GM18498 (cell line): ENCODE results near the gene PRSS38.

Experiments used
- ATAC-seq: cut with Tn5 transposase; IDR thresholded peaks from one replicate; pipeline ENCODE4 v1.9.1; 2021; ENCODE audit warnings: mild to moderate bottlenecking, moderate library complexity; ENCODE audit not compliant: unreplicated experiment

Gene PRSS38

DNA sequence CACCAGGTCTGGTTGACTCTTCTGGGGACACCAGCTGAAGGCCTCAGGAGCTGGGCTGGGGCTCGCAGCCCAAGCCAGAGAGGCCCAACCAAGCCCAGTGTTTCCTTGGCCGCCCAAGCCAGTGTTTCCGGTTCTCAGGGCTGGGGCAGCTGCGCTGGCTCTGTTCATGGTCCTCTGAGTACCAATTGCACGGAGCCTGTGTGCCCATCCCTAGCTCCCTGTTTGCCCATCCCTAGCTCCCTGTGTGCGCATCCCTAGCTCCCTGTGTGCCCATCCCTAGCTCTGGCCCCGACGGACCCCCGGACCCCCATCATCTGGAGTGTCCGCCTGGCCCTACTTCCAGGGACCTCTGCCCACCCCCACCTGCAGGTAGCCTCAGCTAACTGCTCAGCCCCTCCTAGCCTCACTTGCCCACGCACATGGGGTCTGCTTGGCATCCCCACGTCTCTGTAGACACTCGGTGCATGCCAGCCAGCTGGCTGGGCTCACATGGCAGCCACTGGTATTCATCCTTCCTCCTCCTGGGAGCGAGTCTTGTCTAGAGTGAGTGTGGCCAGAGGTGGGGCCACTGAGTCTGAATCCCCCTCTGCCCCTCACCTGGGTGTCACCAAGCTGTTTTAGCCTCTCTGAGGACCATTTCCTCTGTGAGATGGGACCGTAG is 68.3 kb downstream of the PRSS38 start:
- no peak for ATAC-seq

DNA sequence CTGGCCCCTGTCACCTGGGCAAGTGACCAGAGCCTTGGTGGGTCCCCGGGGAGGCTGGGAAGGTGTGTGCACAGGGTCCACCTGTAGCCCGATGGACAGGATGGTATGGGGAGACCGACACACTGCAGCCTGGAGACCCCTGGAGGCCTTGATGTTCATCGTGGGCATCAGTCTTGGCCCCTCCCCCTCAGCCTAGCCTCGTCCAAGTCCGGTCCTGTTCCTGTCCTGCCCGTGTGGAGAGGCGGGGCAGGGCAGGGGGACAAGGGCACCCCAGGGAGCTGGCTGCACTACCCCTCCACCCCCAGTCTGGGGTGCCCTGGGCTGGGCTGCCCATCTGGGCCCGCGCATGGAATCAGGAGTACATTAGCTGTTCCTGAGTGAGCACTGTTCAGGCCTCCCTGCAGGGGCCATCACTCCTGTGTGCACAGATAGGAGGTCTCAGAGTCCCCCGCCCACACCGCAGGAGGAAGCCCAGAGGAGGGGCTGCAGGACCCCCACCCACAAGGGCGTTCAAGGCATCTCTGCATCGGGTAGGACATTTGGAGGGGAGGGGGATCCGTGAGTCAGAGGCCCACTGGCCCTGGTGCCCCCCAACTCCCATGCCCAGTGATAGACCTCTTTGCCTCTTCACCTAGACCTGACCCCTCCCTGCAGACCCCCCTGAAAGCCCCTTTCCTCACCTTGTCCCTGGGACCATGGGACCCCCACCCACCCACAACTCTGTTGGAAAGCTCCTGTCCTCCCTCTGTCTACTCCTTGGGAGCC is 69.1 kb downstream of the PRSS38 start:
- no peak for ATAC-seq

DNA sequence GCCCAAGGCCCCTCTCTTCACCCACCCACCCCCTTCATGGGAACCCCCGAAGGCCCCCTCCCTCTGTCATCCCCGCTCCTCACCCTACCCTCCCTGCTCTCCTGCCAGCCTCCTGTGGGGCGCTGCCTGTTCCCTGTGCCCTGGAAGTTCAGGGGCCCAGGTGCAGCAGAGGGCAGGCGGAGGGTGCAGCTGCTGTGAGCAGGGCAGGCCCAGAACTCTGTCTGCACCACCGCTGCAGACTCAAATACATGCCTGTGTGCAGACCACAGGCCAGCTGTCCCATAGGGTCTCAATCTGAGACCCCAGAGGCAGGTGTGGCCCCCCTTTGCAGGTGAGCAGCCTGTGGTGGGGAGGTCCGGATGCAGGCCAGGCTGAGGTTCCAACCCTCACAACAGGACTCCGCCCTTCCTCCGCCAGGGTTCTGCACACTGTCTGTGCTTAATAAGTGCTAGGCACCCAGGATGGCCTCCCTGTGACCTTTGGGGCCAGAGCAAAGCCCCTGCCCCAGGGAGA is 69.7 kb downstream of the PRSS38 start:
- no peak for ATAC-seq

DNA sequence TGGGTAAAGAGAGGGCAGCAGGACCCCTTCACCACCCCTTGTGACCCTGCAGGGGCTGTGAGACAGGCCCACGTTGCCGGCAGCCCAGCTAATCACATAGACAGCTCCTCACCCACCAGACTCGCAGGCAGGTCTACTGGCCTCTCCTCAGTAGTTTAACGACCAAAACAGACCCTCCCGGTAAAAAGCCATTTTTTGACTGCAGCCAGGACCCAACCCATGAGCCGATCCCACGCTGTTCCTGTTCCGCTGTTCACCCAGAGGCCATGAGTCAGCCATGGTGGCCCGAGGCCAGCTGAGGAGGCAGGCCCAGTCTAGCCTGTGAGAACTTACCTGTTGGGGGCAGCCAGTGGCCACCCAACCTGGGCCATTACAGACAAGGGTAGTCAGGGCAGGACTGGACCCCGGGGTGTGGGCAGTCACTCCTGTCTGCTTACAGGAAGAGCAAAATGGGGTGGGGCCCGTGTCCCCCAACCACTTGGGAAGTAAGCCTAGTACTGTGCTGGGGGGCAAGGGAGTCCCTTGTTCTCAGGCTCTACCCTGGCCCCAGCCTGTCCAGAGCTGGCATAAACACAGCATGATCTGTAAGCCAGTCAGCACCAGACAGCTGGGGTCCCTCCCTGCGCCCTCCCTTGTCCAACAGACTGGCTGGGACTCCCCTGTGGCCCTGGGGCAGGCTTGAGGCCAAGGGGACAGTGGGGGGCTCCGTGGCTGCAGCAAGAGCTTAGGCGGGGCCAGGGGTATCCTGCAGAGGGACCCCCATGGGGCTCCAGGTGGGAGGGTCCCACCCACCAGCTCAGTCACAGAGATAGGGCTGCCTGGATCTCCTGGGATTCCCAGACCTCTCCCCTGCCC is 70.4 kb downstream of the PRSS38 start:
- ATAC-seq, result no peak

DNA sequence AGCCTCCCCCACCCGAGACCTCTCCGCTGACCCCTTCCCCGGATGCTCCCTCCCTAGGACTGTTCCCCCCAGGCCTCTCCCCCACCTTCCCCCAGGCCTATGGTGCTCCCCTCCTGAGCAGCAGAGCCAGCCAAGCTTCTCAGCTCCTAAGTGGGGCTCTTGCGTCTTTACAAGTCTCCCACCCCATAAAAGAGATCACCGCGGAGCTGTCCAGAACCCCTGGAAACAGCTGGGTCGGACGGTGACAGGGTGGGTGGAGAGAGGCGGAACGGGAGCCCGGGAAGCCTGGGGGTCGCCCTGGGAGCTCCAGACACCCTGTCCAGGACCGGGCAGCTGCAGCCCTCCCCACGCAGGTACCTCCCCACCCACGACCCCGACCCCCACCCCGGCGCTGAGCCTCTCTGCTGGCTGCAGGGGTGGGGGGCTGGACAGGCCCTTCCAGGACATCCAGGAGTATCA is 71.1 kb downstream of the PRSS38 start:
- ATAC-seq, result no peak

DNA sequence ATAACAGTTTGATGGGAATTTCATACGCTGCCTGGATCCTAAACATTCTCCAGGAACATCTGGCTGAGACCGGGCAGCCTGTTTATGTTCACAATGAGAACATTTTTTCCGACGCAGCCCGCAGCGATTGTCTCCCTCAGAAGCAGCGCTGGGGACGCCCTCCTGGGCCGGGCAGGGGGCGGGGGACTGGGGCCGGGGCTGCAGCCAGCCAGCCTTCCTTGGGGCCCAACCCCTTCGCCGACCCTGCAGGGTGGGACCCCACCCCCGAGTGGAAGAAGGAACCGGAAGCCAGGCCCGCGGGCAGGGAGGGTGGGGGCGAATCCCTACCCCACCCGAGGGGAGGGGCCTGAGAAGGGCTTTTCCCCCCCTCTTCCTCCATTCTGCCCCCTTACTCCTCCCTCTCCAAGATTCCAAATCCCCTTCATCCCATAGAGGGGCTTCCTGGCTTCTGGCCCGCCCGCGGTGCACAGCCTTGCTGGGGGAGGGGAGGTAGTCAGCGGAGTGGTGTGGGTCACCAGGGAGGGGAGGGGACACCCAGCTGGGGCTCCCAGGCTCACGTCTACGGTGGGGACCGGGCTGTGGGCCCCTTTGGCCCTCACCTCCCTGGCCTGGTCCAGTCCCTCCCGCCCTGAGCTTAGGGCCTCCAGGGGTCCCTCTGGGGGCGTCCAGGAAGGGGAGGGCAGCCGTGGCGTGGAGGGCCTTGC is 71.7 kb downstream of the PRSS38 start:
- no peak for ATAC-seq

DNA sequence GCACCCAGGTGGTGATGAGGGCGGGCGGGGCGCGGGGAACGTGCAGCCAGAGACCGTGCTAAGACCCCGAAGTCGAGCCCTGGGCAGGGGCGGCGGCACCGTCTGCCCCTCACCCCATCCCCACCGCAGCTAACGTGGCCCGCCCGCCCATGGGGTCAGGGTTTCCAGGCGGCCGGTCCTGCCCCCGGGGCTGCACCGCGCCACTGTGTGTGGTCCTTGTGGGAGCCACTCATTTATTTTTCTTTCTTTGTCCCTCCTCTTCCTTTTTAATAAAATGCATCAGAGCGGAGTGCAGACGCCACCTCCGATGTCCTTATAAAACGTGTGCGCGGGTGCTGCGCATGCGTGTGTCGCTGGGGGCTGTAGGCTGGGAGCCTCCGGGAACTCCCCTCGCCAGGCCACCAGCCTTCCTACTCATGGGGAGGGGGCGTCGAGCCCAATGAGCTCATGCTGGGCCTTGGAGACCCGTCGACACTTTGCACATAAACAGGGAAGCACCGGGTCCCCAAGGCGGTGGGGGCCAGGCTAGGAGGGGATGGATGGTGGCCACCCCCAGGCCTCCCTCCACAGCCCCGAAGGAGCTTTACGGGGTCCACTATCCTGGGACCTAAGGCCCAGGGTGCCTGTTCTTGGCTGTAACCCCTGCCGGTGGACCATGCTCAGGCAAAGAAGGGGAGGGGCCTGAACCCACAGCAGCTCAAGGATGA is 72.4 kb downstream of the PRSS38 start:
- ATAC-seq, result no peak

DNA sequence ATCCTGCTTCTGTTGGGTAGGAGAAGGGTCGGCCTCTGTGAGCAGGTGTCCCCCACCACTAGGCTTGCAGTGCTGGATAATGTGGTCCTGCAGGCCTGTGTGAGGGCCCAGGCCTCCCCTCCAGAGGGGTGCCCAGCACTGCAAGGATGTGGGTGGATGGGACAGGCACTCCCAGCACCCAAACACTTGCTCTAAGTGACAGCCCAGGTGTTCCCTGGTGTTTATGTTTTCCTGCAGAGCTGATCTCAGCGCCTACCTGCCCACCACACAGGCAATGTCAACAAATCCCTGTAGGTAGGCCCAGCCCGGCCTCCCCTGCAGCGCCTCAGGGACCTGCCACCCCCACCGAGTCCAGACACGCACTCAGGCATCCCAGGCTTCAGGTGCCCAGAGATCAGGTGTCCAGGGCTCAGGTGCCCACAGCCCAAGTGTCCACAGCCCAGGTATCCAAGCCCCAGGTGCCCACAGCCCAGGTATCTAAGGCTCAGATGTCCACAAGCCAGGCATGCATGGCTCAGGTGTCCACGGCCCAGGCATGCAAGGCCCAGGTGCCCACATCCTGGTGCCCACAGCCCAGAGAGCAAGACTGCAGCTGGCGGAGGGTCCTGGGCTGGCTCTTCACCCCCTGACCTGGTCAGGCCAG is 73.0 kb downstream of the PRSS38 start:
- no peak for ATAC-seq

DNA sequence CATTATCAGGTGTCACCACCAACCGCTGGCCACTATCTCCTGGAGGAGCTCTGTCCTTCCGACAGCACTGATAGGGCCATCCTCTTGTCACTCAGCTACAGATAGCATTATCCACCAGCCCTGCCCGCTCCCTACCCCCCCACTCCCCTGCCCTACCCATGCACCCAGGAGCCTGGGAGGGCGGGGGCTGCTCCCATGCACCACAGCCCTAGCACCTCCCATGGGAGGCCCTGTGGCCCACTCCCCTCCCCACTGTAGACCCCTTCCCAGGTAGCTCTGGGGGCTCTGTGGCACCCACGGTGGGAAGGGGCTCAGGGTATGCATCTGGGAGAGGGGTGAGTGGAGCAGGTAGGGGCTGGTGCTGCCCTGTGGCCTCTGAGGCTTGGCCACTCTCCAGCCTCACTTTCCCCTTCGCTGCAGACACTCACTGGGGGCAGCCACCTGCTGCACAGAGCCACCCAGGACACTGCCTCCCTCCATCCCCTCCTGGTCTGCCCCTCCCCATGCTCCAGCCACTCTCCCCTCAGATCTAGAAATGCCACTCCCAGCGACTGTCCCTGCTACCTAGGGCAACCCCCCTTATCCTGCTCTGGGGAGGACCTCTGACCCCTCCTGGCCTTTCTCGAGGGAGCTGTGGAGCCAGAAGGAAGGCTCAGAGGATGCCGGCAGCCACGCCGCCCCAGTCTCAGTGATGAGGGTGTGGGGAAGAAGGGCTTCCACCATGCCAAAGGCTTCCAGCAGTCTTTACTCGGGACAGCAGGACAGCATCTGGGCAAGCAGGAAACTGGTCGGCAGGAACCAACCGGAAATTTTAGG is 73.8 kb downstream of the PRSS38 start:
- ATAC-seq, result no peak

DNA sequence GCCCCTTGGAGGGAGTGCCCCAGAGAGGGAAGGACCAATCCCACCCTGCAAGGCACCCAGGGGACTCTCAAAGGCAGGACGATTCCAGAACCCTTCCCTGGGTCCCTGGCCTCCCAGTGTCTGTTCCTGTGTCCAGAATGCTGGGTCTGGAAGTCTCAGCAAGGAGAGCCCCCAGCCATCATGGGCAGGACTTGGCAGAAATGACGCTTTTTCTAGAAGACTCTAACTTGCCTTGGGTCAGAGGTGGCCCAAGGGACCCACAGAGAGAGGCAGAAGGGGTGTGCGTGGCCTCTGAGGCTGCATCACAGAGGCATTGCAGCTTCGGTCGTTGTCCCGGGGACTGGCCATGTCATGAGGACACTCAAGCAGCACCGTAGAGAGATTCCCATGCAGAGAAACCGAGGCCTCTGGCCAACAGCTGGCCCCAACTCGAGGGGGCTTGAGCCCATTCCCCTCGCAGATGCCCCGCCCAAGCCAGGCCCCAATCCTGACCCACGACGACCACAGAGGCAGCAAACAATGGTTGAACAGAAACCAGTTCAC is 74.5 kb downstream of the PRSS38 start:
- ATAC-seq, result no peak

DNA sequence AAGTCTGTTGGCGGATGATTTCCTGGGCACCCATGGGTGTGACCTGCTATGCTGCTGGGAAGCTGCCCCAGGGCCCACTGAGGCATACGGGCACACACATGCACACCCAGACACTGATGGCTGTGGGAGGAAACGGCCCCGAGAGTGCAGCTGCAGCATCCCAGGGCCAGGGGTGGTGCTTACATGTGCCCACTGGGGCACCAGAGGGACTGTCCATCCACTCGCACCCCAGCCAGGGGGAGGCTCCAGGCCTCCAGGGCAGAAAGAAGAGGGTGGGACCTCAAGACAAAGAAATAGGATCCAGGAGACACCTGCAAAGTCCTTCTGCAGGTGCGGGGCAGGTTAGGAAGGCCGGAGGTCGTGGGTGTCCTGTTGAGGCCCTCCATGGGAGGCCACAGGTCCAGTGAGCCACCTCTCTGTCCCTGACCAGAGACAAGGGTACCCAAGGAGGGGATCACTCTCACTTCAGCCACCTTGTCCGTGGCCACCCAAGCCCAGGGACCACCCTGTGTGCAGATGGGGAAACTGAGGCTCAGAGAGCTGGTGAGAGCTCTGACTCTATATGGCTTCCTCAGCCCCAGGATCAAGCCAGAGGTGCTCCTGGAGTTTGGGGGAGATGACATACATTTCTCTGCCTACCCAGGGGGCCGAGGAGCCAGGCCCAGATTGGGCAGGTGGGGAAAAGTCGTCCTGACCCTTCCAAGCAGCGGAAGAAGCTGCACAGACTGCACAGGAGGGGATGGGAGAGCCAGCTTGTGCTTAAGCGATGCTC is 75.2 kb downstream of the PRSS38 start:
- no peak for ATAC-seq

DNA sequence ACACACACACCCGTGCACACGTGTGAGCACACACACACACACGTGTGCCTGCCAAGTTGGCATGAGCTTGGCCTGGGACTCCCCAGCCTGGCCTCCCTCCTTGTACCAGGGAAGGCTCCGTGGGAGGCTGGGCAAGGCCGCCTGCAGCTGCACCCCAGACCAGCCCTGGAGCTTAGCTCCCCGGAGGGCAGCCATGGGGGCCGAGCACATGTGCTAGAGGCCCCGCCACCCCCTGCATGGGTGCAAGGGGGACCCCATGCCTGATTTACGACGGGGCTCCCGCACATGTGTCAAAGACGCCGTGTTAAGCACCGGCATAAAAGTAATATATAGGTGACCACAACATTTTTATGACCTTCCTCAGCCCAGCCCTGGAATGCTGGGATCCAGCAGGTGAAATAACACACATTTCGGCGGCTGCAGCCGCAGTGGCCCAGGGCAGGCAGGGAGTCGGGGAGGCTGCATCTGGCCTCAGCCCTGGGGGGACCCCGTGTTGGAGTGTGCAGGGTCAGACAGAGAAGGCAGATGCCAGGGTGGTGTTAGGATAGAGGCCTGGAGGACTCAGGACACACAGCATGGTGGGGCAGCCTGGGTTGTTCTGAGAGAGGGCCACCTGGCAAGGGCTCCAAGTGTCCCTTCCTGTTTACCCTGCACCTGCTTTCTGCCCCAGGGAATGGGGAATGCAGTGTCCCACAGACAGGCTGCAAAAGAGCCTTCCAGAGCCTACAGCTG is 75.9 kb downstream of the PRSS38 start:
- no peak for ATAC-seq

DNA sequence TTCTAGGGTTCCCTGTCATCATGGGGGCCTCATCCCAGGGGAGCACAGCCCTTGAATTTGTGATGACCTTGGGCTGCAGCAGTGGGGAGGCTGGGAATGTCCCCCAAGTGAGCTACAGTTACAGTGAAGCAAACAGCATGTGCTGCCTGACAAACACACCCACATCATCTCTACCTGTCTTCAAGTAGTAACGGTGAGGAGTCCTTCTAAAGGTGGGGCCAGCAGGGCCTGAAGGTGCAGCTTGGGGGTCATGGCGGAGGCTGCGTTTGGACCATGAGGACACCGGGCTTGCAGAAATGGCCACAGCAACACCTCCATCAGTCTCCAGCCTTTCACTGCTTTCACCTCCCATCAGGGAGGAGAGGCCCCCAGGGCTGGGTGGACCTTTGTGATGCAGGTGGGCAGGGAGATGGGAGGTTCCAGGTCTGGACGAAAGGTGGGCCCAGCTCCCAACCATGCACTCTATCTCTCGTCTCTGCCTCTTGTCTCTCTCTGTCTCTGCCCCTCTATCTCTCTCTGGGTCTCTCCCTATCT is 76.5 kb downstream of the PRSS38 start:
- ATAC-seq, result no peak

DNA sequence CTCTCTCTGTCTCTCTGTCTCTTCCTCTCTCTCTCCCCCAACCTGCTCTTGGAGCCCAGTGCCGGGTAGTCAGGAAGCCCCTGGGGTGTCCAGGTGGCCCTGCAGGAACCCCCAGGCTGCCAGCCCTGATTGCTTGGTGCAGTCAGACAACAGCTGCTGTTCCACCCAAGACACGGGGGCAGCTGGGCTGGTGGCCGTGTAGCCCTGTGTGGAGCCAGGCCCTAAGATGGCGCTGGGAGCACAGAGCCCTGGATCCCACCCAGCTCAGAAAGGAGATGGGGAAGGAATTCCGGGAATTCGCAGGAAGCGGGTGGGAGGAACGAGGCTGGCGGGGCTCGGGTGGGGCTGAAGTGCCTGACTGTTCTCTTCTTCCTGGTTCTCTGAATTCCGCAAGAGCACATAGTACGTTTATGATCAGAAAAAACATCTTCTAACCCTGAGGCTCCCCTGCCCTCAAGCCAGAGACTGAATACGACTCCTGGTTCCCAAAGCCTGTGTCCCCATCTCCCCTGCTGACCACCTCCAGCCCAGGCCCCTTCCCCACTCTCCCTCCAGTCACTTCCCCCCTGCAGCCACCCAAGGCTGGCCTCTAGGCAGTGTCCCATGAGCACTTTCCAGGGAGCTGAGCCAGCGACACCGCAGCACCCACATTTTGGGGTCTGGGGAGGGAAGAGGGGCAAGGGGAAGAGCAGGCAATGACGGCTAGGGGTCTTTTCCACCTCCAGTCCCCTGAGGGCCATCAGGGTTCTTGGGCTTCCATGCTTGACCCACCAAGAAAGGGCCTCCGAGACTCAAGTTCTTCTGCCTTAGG is 77.2 kb downstream of the PRSS38 start:
- no peak for ATAC-seq

DNA sequence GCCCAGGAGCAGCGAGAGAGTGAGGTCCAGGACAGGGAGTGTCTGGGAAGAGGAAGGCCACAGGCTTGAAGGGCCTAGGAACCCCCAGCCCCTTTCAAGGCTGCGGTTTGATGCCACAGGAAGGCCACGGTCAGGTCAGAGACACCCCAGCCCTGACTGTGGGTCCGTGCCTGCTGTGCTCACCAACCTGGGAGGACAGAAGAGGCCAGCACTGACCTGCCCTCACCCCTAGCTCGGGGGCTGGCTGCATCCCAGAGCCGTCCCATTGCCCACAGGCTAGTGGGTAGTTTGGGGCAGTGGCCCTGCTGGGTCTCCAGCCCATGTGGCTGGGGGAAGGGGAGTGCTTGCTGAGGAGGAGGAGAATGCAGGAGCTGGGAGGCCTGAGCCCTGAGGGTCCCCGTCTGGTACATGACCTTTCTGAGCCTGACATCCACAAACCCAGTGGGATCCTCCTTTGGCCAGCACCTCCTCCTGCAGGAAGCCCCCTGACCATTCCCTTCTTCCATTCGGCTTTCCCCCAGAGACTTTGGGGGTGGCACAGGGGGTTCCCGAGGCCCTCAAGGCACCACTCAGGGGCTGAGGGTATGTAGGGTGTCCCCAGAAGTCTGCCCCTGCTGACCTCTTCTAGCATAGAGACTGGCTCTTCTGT is 77.9 kb downstream of the PRSS38 start:
- no peak for ATAC-seq
